ENCODE results near the gene ALPP. TPM values are rescaled to one million over a fixed set of nuclear protein-coding genes. Genes with fewer than 3 reads are reported as not detected.
"Not testable (repeated sequence)": the region's sequence is repeated elsewhere in the genome, so short reads cannot be mapped to it uniquely, and the experiment has no call there.

The ALPP gene
- total and polyA plus RNA-seq, 2 of the 13 experiments (the other 11 are each of a cell fraction or from before 2014, with no cell fraction given): not detected

DNA sequence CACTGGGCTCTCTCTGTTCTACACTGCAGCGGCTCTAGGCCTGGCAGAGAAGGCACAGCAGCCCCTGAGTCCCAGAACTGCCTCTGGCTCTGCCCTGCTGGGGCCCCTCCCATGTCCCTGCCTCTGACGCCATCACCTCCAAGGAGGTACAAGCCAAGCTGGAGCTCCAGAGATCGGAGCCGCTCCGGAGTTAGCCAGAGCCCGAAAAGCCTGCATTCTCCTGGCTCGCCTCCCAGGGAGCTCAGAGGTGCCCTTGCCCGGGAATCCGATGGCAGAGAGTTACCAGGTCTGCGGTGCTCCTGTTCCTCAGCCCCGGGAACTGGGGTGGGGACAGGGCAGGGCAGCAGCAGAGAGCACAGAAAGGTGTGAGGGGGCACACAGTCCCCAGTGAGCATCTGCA is 46.9 kb upstream of the ALPP start:
- not testable (repeated sequence) for DNase-seq (ENCODE audit: low spot score); ATAC-seq

DNA sequence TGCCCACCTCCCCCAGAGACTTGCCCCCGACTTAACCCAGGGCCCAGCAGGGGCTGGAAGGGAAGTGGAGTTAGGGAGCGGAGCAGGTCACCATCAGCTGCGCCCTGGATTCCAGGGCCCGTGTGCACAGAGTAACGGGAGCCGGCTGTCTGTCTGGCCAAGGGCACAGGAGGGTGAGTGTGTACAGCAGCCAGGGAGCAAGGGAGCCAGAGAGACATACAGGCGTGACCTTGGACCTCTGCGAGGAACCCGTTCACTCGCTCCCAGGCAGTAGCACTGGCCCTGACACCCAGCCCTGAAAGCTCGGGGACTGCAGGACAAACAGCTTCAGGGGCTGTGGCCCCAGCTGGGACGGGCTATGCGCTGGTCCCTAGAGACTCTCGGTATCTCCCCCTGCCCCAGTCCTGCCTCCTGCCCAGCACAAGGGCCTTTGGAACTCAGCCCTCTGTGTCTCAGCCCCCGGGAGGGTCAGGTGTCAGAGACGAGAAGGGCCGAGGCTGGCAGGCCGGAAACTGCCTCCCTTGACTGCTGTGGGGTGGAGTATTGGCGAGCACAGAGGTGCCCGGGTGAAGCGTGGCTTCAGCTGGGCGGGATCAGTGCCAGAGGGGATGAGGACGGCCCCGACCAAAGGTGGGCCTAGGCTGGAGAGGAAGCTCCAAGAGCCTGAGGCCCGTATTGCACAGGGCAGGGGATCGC is 46.2 kb upstream of the ALPP start:
- H3K27me3 ChIP-seq (ENCODE audit: control insufficient read depth in 1 of 2, insufficient read depth in 2 of 2, low read length in 2 of 2); intact Hi-C loops (cut with micrococcal nuclease; ENCODE audit: unreplicated experiment); H3K27ac ChIP-seq (ENCODE audit: extremely low read length, insufficient read depth, low read length); BruUV-seq (replicated peaks); H3K4me1 ChIP-seq (ENCODE audit: insufficient read depth, low read length); H3K79me2 ChIP-seq (ENCODE audit: insufficient read depth, low read length); H3K9ac ChIP-seq (ENCODE audit: insufficient read depth, low read depth, low read length); CTCF ChIA-PET (ENCODE audit: low intra/inter-chr PET ratio, low total read pairs); H2AFZ ChIP-seq (ENCODE audit: low read length); POLR2A ChIA-PET; in situ Hi-C loops (cut with HindIII; ENCODE audit: extremely low pct_ligation_motif_present, low pct_unique_long_range_greater_than_20kb); H3K9me3 ChIP-seq (ENCODE audit: low read length); H4K20me1 ChIP-seq (ENCODE audit: insufficient read depth, low read length); H3K4me3 ChIP-seq (replicated peaks in 1 of 3; ENCODE audit: insufficient read depth in 1 of 3, low read depth in 2 of 3, low read length in 3 of 3); H3K36me3 ChIP-seq (replicated peaks in 1 of 2; ENCODE audit: control insufficient read depth in 1 of 2, insufficient read depth in 2 of 2, low read length in 2 of 2); TF ChIP-seq NR2F6 (IDR thresholded peaks at IDR 0.05): not testable (repeated sequence)
- FAIRE-seq (peak; percentile 100), ATAC-seq (peak; percentile 89), DNase-seq (ENCODE audit: low spot score) (peak; percentile 46)
- WGBS (ENCODE audit: low lambda C conversion rate): 22% methylated on average over 8 of the region's 26 CpGs
- H3K4me2 ChIP-seq (ENCODE audit: low read depth, low read length): peak overlapping the region; percentile 21; the same call in 1 of the 2 replicates
- TF ChIP-seq NR2F1 (CRISPR knock-in tag; IDR thresholded peaks at IDR 0.05) (peak in 1 of 2 experiments; percentile 43; a peak in 1 of 4 replicates), HNF4A (CRISPR knock-in tag; IDR thresholded peaks at IDR 0.05) (peak; percentile 47), ZFY (CRISPR knock-in tag; IDR thresholded peaks at IDR 0.05) (peak; percentile 45; the same call in 1 of the 2 replicates), GABPB1 (CRISPR knock-in tag; IDR thresholded peaks at IDR 0.05) (0 out of 2 replicates have a peak, but pooled peaks have one; percentile 30), RXRB (CRISPR knock-in tag; IDR thresholded peaks at IDR 0.05; ENCODE audit: borderline replicate concordance) (peak; percentile 17; the same call in 1 of the 2 replicates), RARA (CRISPR knock-in tag; IDR thresholded peaks at IDR 0.05) (peak; percentile 39; the same call in 1 of the 2 replicates), ZNF264 (CRISPR knock-in tag; IDR thresholded peaks at IDR 0.05) (0 out of 2 replicates have a peak, but pooled peaks have one; percentile 25), SAP130 (CRISPR knock-in tag; IDR thresholded peaks at IDR 0.05; ENCODE audit: low read depth) (peak; percentile 25; the same call in 1 of the 2 replicates), NR2F6 (CRISPR knock-in tag; IDR thresholded peaks at IDR 0.05) (peak; percentile 78), ZNF263 (CRISPR knock-in tag; IDR thresholded peaks at IDR 0.05) (peak; percentile 79; the same call in 1 of the 2 replicates)
- TF ChIP-seq, protein P1, sequence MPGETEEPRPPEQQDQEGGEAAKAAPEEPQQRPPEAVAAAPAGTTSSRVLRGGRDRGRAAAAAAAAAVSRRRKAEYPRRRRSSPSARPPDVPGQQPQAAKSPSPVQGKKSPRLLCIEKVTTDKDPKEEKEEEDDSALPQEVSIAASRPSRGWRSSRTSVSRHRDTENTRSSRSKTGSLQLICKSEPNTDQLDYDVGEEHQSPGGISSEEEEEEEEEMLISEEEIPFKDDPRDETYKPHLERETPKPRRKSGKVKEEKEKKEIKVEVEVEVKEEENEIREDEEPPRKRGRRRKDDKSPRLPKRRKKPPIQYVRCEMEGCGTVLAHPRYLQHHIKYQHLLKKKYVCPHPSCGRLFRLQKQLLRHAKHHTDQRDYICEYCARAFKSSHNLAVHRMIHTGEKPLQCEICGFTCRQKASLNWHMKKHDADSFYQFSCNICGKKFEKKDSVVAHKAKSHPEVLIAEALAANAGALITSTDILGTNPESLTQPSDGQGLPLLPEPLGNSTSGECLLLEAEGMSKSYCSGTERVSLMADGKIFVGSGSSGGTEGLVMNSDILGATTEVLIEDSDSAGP (CRISPR knock-in tag; IDR thresholded peaks at IDR 0.05; ENCODE audit: borderline replicate concordance): 0 out of 2 replicates have a peak, but pooled peaks have one; percentile 16
- TF ChIP-seq, protein P2, sequence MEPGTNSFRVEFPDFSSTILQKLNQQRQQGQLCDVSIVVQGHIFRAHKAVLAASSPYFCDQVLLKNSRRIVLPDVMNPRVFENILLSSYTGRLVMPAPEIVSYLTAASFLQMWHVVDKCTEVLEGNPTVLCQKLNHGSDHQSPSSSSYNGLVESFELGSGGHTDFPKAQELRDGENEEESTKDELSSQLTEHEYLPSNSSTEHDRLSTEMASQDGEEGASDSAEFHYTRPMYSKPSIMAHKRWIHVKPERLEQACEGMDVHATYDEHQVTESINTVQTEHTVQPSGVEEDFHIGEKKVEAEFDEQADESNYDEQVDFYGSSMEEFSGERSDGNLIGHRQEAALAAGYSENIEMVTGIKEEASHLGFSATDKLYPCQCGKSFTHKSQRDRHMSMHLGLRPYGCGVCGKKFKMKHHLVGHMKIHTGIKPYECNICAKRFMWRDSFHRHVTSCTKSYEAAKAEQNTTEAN (CRISPR knock-in tag; conservative IDR thresholded peaks at IDR 0.05): peak; percentile 78

More for the DNA sequence above, 46.9 kb upstream of the ALPP start:
- H3K27me3 ChIP-seq (ENCODE audit: control insufficient read depth in 1 of 2, insufficient read depth in 2 of 2, low read length in 2 of 2); H2AFZ ChIP-seq (ENCODE audit: low read length); H3K4me2 ChIP-seq (ENCODE audit: low read depth, low read length); CTCF ChIA-PET (ENCODE audit: low intra/inter-chr PET ratio, low total read pairs); in situ Hi-C loops (cut with HindIII; ENCODE audit: extremely low pct_ligation_motif_present, low pct_unique_long_range_greater_than_20kb); BruUV-seq (replicated peaks); POLR2A ChIA-PET; H3K36me3 ChIP-seq (replicated peaks in 1 of 2; ENCODE audit: control insufficient read depth in 1 of 2, insufficient read depth in 2 of 2, low read length in 2 of 2); H4K20me1 ChIP-seq (ENCODE audit: insufficient read depth, low read length); H3K4me3 ChIP-seq (replicated peaks in 1 of 3; ENCODE audit: insufficient read depth in 1 of 3, low read depth in 2 of 3, low read length in 3 of 3); H3K79me2 ChIP-seq (ENCODE audit: insufficient read depth, low read length); H3K9ac ChIP-seq (ENCODE audit: insufficient read depth, low read depth, low read length); H3K27ac ChIP-seq (ENCODE audit: extremely low read length, insufficient read depth, low read length); intact Hi-C loops (cut with micrococcal nuclease; ENCODE audit: unreplicated experiment); FAIRE-seq; H3K9me3 ChIP-seq (ENCODE audit: low read length): not testable (repeated sequence)
- WGBS (ENCODE audit: low lambda C conversion rate): 72% methylated on average over 5 of the region's 11 CpGs
- H3K4me1 ChIP-seq (ENCODE audit: insufficient read depth, low read length): peaks cover 11% of the 10 kb centered on the region
